MM.1S (cell line): ENCODE data around the gene VPS13C.

Experiments used
- CTCF ChIP-seq: fragments of 300-600 bp; sonication (generic); IDR thresholded peaks from 2 replicates; pipeline ENCODE4 v1.5.1; 2016; ENCODE audit warnings: antibody characterized with exemption, low read length, mixed read lengths
- EZH2 ChIP-seq: fragments of 300-600 bp; sonication (generic); optimal IDR thresholded peaks from 2 replicates; pipeline ENCODE3; 2017; ENCODE audit warnings: low read depth, mild to moderate bottlenecking, antibody characterized with exemption, low read length, mixed read lengths
- EZH2phosphoT487 ChIP-seq: fragments of 300-600 bp; sonication (generic); IDR thresholded peaks from 2 replicates; pipeline ENCODE4 v1.6.1; 2018; ENCODE audit warnings: antibody characterized with exemption, low read length

- TF ChIP-seq CTCF (no peak), EZH2 (no peak), EZH2phosphoT487 (no peak)
These were observed 29.4 kb upstream of the VPS13C start for GRCh38 chr15:62089616-62090015.
